Keratinocyte (primary cell): ENCODE results near the gene PBOV1. TPM values are rescaled to one million over a fixed set of nuclear protein-coding genes. Genes with fewer than 3 reads are reported as not detected.
"Not testable (repeated sequence)": the region's sequence is repeated elsewhere in the genome, so short reads cannot be mapped to it uniquely, and the experiment has no call there.

ENCODE experiments used
- DNase-seq: peaks from one replicate; pipeline ENCODE4 v3.0.0-alpha.2; 2011; ENCODE audit warnings: low read depth, missing footprints, low spot score
- FAIRE-seq: peaks from 2 replicates; lab custom pipeline; 2011; peaks lifted over from hg19 to GRCh38; lab: Jason Lieb, UNC
- H2AFZ ChIP-seq: 2 replicates; pipeline ENCODE4 v1.6.0; 2012; ENCODE audit warnings: low read length, control low read depth, inconsistent platforms; ENCODE audit not compliant: control insufficient read depth
- H3K27ac ChIP-seq: 2 replicates; pipeline ENCODE4 v1.5.1; 2011; ENCODE audit warnings: low read length; ENCODE audit not compliant: control insufficient read depth, insufficient read depth
- H3K27me3 ChIP-seq: 3 replicates; pipeline ENCODE4 v1.6.0; 2011; ENCODE audit warnings: low read length; ENCODE audit not compliant: control insufficient read depth, insufficient read depth; ENCODE audit errors: extremely low read depth
- H3K36me3 ChIP-seq, 2 experiments: 2 replicates in 1 of 2; 3 replicates in 1 of 2; pipeline ENCODE4 v1.5.1; 2011; ENCODE audit warnings: low read length in 2 of 2, mild to moderate bottlenecking in 1 of 2; ENCODE audit not compliant: control insufficient read depth in 2 of 2, insufficient read depth in 2 of 2; ENCODE audit errors: extremely low read depth in 1 of 2
- H3K4me1 ChIP-seq: 3 replicates; pipeline ENCODE4 v1.5.1; 2011; ENCODE audit warnings: low read length; ENCODE audit not compliant: control insufficient read depth, insufficient read depth; ENCODE audit errors: extremely low read depth
- H3K4me2 ChIP-seq: 3 replicates; pipeline ENCODE4 v1.6.0; 2011; ENCODE audit warnings: low read depth, low read length; ENCODE audit not compliant: control insufficient read depth, insufficient read depth; ENCODE audit errors: extremely low read depth
- H3K4me3 ChIP-seq, 3 experiments: fragments of 200-600 bp in 1 of 3; sonication (generic) in 1 of 3; 2 replicates in 2 of 3; 3 replicates in 1 of 3; pipeline ENCODE4 v1.5.1; 2011 to 2016; ENCODE audit warnings: low read length in 3 of 3, mild to moderate bottlenecking in 3 of 3, control low read depth in 2 of 3, inconsistent platforms in 1 of 3, low read depth in 1 of 3, mixed read lengths in 1 of 3, mixed run types in 1 of 3, moderate library complexity in 1 of 3; ENCODE audit not compliant: control insufficient read depth in 2 of 3, insufficient read depth in 2 of 3; ENCODE audit errors: extremely low read depth in 1 of 3
- H3K79me2 ChIP-seq: 2 replicates; pipeline ENCODE4 v1.6.0; 2012; ENCODE audit warnings: low read length; ENCODE audit not compliant: control insufficient read depth, insufficient read depth
- H3K9ac ChIP-seq: 3 replicates; pipeline ENCODE4 v1.6.0; 2011; ENCODE audit warnings: low read length; ENCODE audit not compliant: control insufficient read depth, insufficient read depth; ENCODE audit errors: extremely low read depth
- H3K9me1 ChIP-seq: 3 replicates; pipeline ENCODE4 v1.6.0; 2011; ENCODE audit warnings: low read length; ENCODE audit not compliant: control insufficient read depth, insufficient read depth; ENCODE audit errors: extremely low read depth
- H3K9me3 ChIP-seq: 2 replicates; pipeline ENCODE4 v1.5.1; 2012; ENCODE audit warnings: low read depth, low read length; ENCODE audit not compliant: control insufficient read depth
- H4K20me1 ChIP-seq: 3 replicates; pipeline ENCODE4 v1.6.0; 2011; ENCODE audit warnings: low read length; ENCODE audit not compliant: control insufficient read depth, insufficient read depth; ENCODE audit errors: extremely low read depth
- CTCF ChIP-seq, 3 experiments: IDR thresholded peaks in 1 of 3; conservative IDR thresholded peaks in 1 of 3; optimal IDR thresholded peaks in 1 of 3; 2 replicates in 2 of 3; 3 replicates in 1 of 3; pipeline versions ENCODE3 to v1.5.1; 2011; ENCODE audit warnings: low read length in 3 of 3, mild to moderate bottlenecking in 3 of 3, moderate library complexity in 2 of 3, control low read depth in 1 of 3, inconsistent platforms in 1 of 3; ENCODE audit not compliant: insufficient read depth in 2 of 3; ENCODE audit errors: extremely low read depth in 1 of 3
- EZH2 ChIP-seq: IDR thresholded peaks from one replicate; pipeline ENCODE4 v1.6.1; 2012; ENCODE audit warnings: inconsistent platforms, mild to moderate bottlenecking, low read length, moderate library complexity
- dilution Hi-C: fragments of 300-500 bp; cut with MboI; formaldehyde crosslinking; loops from one replicate; pipeline ENCODE4 v1.7.0; 2020; ENCODE audit warnings: low sequenced_read_pairs; ENCODE audit not compliant: extremely low pct_ligation_motif_present
- polyA plus RNA-seq, 5 experiments: library from polyadenylated mRNA; depleted of rRNA in 3 of 5; stranded (reverse) in 3 of 5; stranded (forward) in 1 of 5; unstranded in 1 of 5; fragments of >200 nt; gene quantifications; 1 replicate in 1 of 5; 2 replicates in 3 of 5; 3 replicates in 1 of 5; pipeline versions ENCODE4 v1.2.1 to v1.2.3, GENCODE V29; 2011 to 2012; ENCODE audit warnings: missing spikeins in 2 of 5, low read depth in 1 of 5, low replicate concordance in 1 of 5

The PBOV1 gene
- polyA plus RNA-seq, 1 donor (not counting 4 experiments of a cell fraction or from before 2014, with no cell fraction given), result not detected

DNA sequence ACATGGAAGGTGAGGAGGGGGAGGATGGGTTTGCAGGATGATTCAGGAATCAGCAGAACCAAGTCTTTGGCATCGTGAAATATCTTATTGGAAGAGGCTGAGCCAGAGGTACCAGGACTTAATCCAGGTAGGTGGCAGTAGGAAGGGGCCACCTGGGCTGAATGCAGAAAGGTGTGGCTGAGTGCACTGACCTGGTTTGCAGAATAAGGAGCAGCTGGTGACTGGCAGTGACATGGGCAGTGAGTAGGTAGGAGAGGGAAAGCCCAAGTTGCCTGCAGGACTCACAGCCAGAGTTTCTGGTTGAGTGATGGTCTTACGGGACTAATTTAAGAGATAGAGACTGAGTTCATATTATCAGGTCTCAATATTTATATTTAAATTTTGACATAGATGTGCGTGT, 1.1 kb upstream of the PBOV1 start:
- H3K27me3 ChIP-seq, result no peaks in the 10 kb centered on the region
- no peaks in the 10 kb centered on the region for H3K9me1 ChIP-seq
- no peak overlapping the region for H3K4me2 ChIP-seq
- DNase-seq (no peak), FAIRE-seq (no peak)
- no peak overlapping the region for H2AFZ ChIP-seq
- H3K9me3 ChIP-seq, result no peaks in the 10 kb centered on the region
- H3K79me2 ChIP-seq, result no peaks in the 10 kb centered on the region
- no peak overlapping the region for H3K4me3 ChIP-seq
- no peaks in the 10 kb centered on the region for H3K4me1 ChIP-seq
- dilution Hi-C loops, result no loop called here
- no peak for TF ChIP-seq EZH2
- TF ChIP-seq CTCF (optimal IDR thresholded peaks at IDR 0.05 in 1 of 3, IDR thresholded peaks at IDR 0.05 in 1 of 3, conservative IDR thresholded peaks at IDR 0.05 in 1 of 3; ENCODE audit: extremely low read depth in 1 of 3, insufficient read depth in 2 of 3, low read length in 3 of 3), result no peak
- H3K27ac ChIP-seq, result no peak overlapping the region
- no peaks in the 10 kb centered on the region for H4K20me1 ChIP-seq
- H3K36me3 ChIP-seq, result no peaks in the 10 kb centered on the region
- H3K9ac ChIP-seq, result no peak overlapping the region

GRCh38 chr6:138215093-138215782, 3.1 kb downstream of the PBOV1 start:
- dilution Hi-C loops, result no loop called here
- Histone ChIP-seq H3K9me1 (no peaks in the 10 kb centered on the region), H3K79me2 (no peaks in the 10 kb centered on the region), H3K27ac (no peak overlapping the region), H3K4me1 (no peaks in the 10 kb centered on the region), H2AFZ (no peak overlapping the region), H3K36me3 (no peaks in the 10 kb centered on the region), H4K20me1 (no peaks in the 10 kb centered on the region), H3K27me3 (no peaks in the 10 kb centered on the region), H3K4me2 (no peak overlapping the region), H3K9me3 (no peaks in the 10 kb centered on the region), H3K9ac (no peak overlapping the region), H3K4me3 (no peak overlapping the region)
- no peak for TF ChIP-seq EZH2
- no peak for TF ChIP-seq CTCF (optimal IDR thresholded peaks at IDR 0.05 in 1 of 3, IDR thresholded peaks at IDR 0.05 in 1 of 3, conservative IDR thresholded peaks at IDR 0.05 in 1 of 3; ENCODE audit: extremely low read depth in 1 of 3, insufficient read depth in 2 of 3, low read length in 3 of 3)
- DNase-seq (no peak), FAIRE-seq (no peak)

- DNase-seq, H3K9me1 ChIP-seq, FAIRE-seq, H3K4me2 ChIP-seq, H3K79me2 ChIP-seq, H3K4me3 ChIP-seq, H2AFZ ChIP-seq, H3K27ac ChIP-seq, H3K9me3 ChIP-seq, H3K4me1 ChIP-seq, H3K36me3 ChIP-seq, H3K27me3 ChIP-seq, dilution Hi-C loops, H4K20me1 ChIP-seq, H3K9ac ChIP-seq: not testable (repeated sequence)
Measured at GRCh38 chr6:138212530-138212929, 5.8 kb downstream of the PBOV1 start.
